ENCODE data around the gene POLR3B.

Gene POLR3B

DNA sequence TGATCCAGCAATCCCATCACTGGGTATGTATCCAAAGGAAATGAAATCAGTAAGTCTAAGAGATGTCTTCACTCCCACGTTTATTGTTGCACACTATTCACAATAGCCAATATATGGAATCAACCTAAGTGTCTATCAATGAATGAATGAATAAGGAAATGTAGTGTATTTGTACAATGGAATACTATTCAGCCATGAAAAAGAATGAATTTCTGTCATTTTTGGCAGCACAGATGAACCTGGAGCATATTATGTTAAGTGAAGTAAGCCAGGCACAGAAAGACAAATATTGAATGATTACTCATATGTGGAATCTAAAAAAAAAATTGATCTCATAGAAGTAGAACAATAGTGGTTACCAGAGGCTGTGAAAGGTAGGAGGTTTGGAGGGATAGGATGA is 194.7 kb downstream of the POLR3B start:
- no peak for DNase-seq (ENCODE audit: low spot score)
